Astrocyte (in vitro differentiated cells and primary cell): ENCODE results near the gene SIRT2.

Source experiments
- EZH2 ChIP-seq: IDR thresholded peaks from 2 replicates; pipeline ENCODE4 v1.6.1; 2012; ENCODE audit warnings: mild to moderate bottlenecking, low read length, inconsistent platforms; ENCODE audit not compliant: insufficient read depth
- TF ChIP-seq, protein P1 (sequence below): IDR thresholded peaks from 2 replicates; pipeline ENCODE4 v1.5.1; 2011; ENCODE audit warnings: low read depth, mild to moderate bottlenecking, inconsistent platforms, low read length, moderate library complexity; ENCODE audit not compliant: insufficient read depth

DNA sequence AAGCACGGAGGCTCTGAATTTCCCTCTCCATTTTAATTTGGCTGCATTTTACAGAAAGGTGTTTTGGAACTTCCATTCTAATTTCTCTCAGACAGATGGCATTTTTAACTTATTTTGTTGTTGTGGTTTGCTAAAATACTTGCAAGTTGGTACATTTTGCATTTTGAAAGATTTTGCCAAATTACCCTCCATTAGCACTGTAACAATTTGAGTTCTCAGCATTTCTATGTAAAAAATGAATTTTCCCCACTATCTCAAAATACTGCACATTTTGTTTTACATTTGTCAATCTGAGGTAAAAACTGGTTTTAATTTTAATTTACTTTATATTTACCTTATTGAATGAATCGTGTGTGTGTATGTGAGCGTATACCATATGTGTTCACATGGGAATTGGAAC, 42.6 kb downstream of the SIRT2 start:
- TF ChIP-seq, protein P1, sequence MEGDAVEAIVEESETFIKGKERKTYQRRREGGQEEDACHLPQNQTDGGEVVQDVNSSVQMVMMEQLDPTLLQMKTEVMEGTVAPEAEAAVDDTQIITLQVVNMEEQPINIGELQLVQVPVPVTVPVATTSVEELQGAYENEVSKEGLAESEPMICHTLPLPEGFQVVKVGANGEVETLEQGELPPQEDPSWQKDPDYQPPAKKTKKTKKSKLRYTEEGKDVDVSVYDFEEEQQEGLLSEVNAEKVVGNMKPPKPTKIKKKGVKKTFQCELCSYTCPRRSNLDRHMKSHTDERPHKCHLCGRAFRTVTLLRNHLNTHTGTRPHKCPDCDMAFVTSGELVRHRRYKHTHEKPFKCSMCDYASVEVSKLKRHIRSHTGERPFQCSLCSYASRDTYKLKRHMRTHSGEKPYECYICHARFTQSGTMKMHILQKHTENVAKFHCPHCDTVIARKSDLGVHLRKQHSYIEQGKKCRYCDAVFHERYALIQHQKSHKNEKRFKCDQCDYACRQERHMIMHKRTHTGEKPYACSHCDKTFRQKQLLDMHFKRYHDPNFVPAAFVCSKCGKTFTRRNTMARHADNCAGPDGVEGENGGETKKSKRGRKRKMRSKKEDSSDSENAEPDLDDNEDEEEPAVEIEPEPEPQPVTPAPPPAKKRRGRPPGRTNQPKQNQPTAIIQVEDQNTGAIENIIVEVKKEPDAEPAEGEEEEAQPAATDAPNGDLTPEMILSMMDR, result no peak
- no peak for TF ChIP-seq EZH2
